ENCODE results near the gene LCE7A.

Gene LCE7A

DNA sequence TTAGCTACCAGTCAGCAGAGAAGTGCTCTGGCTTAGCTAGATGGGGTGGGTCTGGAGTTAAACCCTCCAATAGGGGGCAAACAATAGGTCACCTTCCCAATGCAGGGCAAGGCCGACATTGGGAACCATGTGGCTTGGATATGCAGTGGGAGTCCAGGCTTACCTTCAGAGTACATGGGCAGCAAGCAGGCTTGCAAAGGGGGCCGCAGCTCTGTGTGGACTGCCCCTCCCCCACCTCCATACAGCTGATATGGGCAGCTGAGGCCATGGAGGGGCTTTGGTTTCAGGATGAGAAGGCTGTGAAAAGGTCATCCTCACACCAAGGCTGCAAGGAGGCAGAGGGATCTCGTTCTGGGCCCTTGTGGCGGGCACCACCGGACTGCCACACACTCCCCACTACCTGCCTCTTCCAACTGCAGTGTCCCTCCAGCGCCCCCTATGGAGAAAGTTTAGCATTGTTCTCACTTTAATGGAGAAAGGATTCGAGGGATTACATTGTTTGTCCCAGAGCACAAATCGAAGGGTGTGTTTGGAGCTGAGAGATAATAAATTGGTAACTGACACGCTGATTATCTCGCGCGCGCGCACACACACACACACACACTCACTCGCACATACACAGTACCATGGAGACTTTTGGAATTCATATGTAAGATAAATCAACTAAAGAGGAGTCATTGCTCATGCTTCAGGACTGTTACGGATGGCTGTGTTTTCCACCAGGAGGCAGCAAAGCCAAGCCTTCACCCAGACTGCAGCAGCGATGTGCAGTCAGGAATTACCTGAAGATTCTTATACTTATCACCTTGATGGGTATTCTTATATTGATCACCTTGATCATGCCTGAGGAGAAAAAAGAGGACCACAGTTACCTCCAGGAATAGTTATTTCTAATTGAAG, 11.3 kb downstream of the LCE7A start:
- H3K27me3 ChIP-seq, result peaks cover 39% of the 10 kb centered on the region
- no peak overlapping the region for H3K4me3 ChIP-seq (ENCODE audit: low read depth in 1 of 2, low read length in 1 of 2)
- no peak overlapping the region for H3K27ac ChIP-seq
- no peaks in the 10 kb centered on the region for H3K9me3 ChIP-seq
- TF ChIP-seq, protein P1, sequence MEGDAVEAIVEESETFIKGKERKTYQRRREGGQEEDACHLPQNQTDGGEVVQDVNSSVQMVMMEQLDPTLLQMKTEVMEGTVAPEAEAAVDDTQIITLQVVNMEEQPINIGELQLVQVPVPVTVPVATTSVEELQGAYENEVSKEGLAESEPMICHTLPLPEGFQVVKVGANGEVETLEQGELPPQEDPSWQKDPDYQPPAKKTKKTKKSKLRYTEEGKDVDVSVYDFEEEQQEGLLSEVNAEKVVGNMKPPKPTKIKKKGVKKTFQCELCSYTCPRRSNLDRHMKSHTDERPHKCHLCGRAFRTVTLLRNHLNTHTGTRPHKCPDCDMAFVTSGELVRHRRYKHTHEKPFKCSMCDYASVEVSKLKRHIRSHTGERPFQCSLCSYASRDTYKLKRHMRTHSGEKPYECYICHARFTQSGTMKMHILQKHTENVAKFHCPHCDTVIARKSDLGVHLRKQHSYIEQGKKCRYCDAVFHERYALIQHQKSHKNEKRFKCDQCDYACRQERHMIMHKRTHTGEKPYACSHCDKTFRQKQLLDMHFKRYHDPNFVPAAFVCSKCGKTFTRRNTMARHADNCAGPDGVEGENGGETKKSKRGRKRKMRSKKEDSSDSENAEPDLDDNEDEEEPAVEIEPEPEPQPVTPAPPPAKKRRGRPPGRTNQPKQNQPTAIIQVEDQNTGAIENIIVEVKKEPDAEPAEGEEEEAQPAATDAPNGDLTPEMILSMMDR (IDR thresholded peaks at IDR 0.05), result no peak
- H3K36me3 ChIP-seq, result no peaks in the 10 kb centered on the region
- no peaks in the 10 kb centered on the region for H3K4me1 ChIP-seq (ENCODE audit: control insufficient read depth in 1 of 2, insufficient read depth in 1 of 2, low read depth in 1 of 2, low read length in 1 of 2)

DNA sequence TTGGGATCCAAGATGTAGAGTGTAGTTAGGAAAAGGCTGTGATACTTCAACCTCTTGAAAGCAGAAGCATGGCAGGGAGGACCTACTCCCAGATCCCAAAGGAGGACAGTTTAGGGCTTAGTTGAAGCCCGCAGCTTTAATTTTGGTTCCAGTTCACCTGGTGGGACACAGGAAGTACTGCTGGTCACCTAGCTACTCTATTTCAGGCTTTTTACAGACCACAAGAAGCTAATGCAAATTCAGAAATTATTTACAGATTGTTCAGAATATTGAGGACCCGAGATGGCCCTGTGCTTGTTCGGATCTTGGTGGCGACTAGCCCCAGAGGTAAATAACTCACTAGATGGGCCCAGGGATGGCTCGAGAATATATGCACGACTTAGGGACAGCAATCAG, 11.9 kb downstream of the LCE7A start:
- Histone ChIP-seq H3K27me3 (peaks cover 43% of the 10 kb centered on the region), H3K4me3 (ENCODE audit: low read depth in 1 of 2, low read length in 1 of 2) (no peak overlapping the region), H3K27ac (no peak overlapping the region), H3K9me3 (no peaks in the 10 kb centered on the region), H3K4me1 (ENCODE audit: control insufficient read depth in 1 of 2, insufficient read depth in 1 of 2, low read depth in 1 of 2, low read length in 1 of 2) (no peaks in the 10 kb centered on the region), H3K36me3 (no peaks in the 10 kb centered on the region)
- TF ChIP-seq, protein P1 (IDR thresholded peaks at IDR 0.05), result no peak

DNA sequence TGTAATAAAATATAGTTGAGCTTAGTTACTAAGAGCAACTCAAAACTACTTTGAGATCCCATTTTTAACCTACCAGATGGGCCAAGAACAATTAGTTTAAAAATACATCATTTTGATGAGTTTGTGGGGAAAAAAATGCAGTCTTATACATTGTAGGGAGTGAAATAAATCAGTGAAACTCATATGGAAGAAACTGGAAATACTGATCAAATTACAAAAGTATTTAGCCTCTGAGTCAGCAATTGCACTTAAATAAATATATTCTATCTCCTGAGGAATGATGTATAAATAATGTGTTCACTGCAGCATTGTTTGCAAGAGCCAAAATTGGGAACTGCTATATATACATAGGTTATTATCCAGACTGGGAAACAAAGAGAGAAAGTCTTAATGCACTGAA, 13.7 kb downstream of the LCE7A start:
- Histone ChIP-seq H3K9me3 (no peaks in the 10 kb centered on the region), H3K27me3 (peaks cover 39% of the 10 kb centered on the region), H3K4me3 (ENCODE audit: low read depth in 1 of 2, low read length in 1 of 2) (no peak overlapping the region), H3K27ac (no peak overlapping the region), H3K4me1 (ENCODE audit: control insufficient read depth in 1 of 2, insufficient read depth in 1 of 2, low read depth in 1 of 2, low read length in 1 of 2) (no peaks in the 10 kb centered on the region), H3K36me3 (no peaks in the 10 kb centered on the region)
- TF ChIP-seq, protein P1 (IDR thresholded peaks at IDR 0.05), result no peak

DNA sequence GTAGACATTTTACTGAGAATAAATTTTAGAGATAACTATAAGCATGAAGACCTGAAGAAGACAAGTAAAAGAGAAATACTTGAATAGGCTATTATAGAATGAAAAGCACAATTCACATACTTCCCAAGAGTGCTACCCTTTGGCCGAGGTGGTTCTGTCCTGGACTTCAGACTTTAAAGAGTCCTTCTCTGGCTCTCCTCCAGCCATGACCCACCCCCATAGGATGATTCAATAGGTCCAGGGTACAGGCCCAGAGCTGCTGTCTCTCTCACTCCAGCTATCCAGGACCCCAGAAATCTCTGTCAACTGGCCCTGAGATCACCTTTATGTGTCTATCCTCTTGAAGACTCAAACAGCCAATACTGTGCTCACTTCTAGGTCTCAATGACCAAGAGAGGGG, 17.0 kb downstream of the LCE7A start:
- TF ChIP-seq, protein P1 (IDR thresholded peaks at IDR 0.05), result no peak
- Histone ChIP-seq H3K4me3 (ENCODE audit: low read depth in 1 of 2, low read length in 1 of 2) (no peak overlapping the region), H3K27ac (no peak overlapping the region), H3K36me3 (no peaks in the 10 kb centered on the region), H3K9me3 (no peaks in the 10 kb centered on the region), H3K4me1 (ENCODE audit: control insufficient read depth in 1 of 2, insufficient read depth in 1 of 2, low read depth in 1 of 2, low read length in 1 of 2) (no peaks in the 10 kb centered on the region), H3K27me3 (peaks cover 29% of the 10 kb centered on the region)

DNA sequence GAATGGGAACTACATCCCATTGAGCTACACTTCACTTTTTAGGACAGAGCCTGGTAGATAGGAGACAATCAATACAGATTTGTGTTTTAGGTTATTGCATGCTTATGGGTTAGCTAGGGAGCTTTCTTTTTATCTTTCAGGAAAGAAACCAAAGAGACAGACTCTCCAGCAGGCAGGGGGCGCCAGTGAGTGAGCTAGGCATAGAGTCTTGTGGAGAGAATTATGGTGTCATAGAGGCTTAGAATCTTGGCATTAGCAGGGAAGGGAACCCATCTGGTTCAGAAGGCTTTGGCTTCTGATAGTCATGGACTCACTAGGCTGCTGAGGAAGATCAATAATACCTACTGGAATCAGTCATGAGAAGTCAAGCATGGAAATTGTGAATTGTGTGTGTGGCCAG, 18.2 kb downstream of the LCE7A start, which contains the start of gene SMCP:
TSS of gene SMCP (plus strand) at position 281 of the 400 bp plus-strand sequence. CDS start 6,101 bp downstream, outside the sequence.
- peaks cover 29% of the 10 kb centered on the region for H3K27me3 ChIP-seq
- no peaks in the 10 kb centered on the region for H3K9me3 ChIP-seq
- no peaks in the 10 kb centered on the region for H3K36me3 ChIP-seq
- TF ChIP-seq, protein P1 (IDR thresholded peaks at IDR 0.05), result no peak
- no peak within 1 kb of the TSS for H3K27ac ChIP-seq
- no peak within 1 kb of the TSS for H3K4me3 ChIP-seq (ENCODE audit: low read depth in 1 of 2, low read length in 1 of 2)
- no peaks in the 10 kb centered on the region for H3K4me1 ChIP-seq (ENCODE audit: control insufficient read depth in 1 of 2, insufficient read depth in 1 of 2, low read depth in 1 of 2, low read length in 1 of 2)
